ENCODE measurements around the gene C9orf72. TPM values are rescaled to one million over a fixed set of nuclear protein-coding genes. Genes with fewer than 3 reads are reported as not detected.

Gene C9orf72
- total and polyA plus RNA-seq, 11 donors: 7.2 to 27.2 (median 13.8) TPM

DNA sequence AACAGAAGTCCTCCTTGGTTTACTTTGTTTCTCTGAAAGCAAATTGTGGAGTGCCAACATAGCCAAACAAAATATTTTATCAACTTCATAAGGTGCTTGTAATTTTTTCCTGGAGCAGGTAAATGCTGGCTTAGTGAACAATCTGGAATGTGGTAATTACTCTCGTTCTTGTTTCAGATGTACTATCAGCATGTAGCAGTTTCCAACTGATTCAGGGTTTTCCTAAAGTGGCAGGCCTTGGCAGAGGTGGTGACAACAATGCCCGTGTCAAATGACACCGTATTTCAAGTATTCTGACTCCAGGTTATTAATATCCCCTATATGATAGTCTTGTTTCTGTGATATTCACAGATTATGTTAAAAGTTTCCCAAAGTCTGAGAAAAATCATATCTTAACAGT is 1.2 kb downstream of the C9orf72 start:
- peak overlapping the region; percentile 76 to 100 (median 95) for H3K27ac ChIP-seq
- ATAC-seq: no peak
- H3K4me1 ChIP-seq: peaks cover 0 to 61% (median 16%) of the 10 kb centered on the region in 12 donors
- H3K36me3 ChIP-seq: peaks cover 0 to 3% (median 0%) of the 10 kb centered on the region in 9 donors
- intact Hi-C loops (cut with DNase I): no loop called here
- H3K4me3 ChIP-seq: peak overlapping the region in 11 of 12 donors; percentile 54 to 92 (median 89)
- 36 to 57% (median 48%) methylated on average over 3 of the region's 3 CpGs for WGBS, 4 donors
- no peak for DNase-seq
- TF ChIP-seq, protein P1, sequence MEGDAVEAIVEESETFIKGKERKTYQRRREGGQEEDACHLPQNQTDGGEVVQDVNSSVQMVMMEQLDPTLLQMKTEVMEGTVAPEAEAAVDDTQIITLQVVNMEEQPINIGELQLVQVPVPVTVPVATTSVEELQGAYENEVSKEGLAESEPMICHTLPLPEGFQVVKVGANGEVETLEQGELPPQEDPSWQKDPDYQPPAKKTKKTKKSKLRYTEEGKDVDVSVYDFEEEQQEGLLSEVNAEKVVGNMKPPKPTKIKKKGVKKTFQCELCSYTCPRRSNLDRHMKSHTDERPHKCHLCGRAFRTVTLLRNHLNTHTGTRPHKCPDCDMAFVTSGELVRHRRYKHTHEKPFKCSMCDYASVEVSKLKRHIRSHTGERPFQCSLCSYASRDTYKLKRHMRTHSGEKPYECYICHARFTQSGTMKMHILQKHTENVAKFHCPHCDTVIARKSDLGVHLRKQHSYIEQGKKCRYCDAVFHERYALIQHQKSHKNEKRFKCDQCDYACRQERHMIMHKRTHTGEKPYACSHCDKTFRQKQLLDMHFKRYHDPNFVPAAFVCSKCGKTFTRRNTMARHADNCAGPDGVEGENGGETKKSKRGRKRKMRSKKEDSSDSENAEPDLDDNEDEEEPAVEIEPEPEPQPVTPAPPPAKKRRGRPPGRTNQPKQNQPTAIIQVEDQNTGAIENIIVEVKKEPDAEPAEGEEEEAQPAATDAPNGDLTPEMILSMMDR (IDR thresholded peaks at IDR 0.05): no peak
- no peak for TF ChIP-seq POLR2A (IDR thresholded peaks at IDR 0.05)
- no peaks in the 10 kb centered on the region for H3K27me3 ChIP-seq
- H3K9me3 ChIP-seq: no peaks in the 10 kb centered on the region

DNA sequence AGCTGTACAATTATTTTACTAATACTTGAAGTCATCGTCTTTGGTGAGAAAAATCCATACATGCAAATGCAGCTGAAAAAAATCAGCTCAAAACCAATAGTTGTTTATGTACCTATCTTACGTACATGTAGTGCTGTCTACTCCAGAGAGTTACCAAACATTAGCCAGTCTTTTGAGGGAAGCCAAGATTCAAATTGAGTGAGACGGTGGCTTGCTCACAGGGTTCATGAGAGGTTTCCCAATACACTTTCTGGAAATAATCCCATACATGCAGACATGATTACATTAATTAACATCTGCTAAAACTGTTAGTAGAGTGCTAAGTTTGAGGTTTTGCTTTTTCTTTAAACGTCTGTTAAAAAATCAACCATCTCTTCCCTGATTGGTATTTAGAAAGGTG is 2.3 kb downstream of the C9orf72 start:
- H3K9me3 ChIP-seq: no peaks in the 10 kb centered on the region
- intact Hi-C loops (cut with DNase I): no loop called here

DNA sequence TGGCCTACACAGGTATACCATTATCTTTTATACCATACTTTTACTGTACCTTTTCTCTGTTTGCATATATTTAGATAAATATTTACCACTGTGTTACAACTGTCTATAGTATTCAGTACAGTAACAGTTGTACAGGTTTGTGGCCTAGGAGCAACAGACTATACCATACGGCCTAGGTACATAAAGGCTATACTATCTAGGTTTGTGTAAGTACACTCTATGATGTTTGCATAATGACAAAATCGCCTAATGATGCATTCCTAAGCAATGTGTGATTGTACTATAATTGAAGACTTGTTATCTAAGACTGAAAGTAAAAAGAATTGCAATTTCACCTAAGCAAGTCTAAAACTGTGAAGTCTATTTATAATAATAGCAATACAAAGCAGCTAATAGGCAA is 3.9 kb downstream of the C9orf72 start:
- TF ChIP-seq POLR2A (IDR thresholded peaks at IDR 0.05): no peak
- TF ChIP-seq, protein P1 (IDR thresholded peaks at IDR 0.05): no peak
- Histone ChIP-seq H3K27me3 (no peaks in the 10 kb centered on the region), H3K27ac (peak overlapping the region in 4 of 12 donors; percentile 2 to 100 (median 28)), H3K4me1 (peaks cover 0 to 80% (median 15%) of the 10 kb centered on the region in 12 donors), H3K4me3 (no peak overlapping the region), H3K36me3 (peaks cover 0 to 29% (median 19%) of the 10 kb centered on the region in 9 donors), H3K9me3 (no peaks in the 10 kb centered on the region)
- intact Hi-C loops (cut with DNase I): no loop called here
- DNase-seq (no peak), ATAC-seq (no peak)
- 36 to 72% (median 63%) methylated on average over 2 of the region's 2 CpGs for WGBS, 4 donors

More for the DNA sequence above, 2.3 kb downstream of the C9orf72 start:
- peak overlapping the region in 1 of 12 donors; percentile 86 for H3K4me3 ChIP-seq
- 75 to 83% (median 78%) methylated on average over 4 of the region's 4 CpGs for WGBS, 4 donors
- H3K4me1 ChIP-seq: peaks cover 0 to 72% (median 16%) of the 10 kb centered on the region in 12 donors
- TF ChIP-seq POLR2A (IDR thresholded peaks at IDR 0.05): no peak
- TF ChIP-seq, protein P1 (IDR thresholded peaks at IDR 0.05): no peak
- peaks cover 0 to 13% (median 9%) of the 10 kb centered on the region in 9 donors for H3K36me3 ChIP-seq
- no peaks in the 10 kb centered on the region for H3K27me3 ChIP-seq
- DNase-seq (no peak), ATAC-seq (no peak)
- peak overlapping the region in 7 of 12 donors; percentile 26 to 100 (median 96) for H3K27ac ChIP-seq

DNA sequence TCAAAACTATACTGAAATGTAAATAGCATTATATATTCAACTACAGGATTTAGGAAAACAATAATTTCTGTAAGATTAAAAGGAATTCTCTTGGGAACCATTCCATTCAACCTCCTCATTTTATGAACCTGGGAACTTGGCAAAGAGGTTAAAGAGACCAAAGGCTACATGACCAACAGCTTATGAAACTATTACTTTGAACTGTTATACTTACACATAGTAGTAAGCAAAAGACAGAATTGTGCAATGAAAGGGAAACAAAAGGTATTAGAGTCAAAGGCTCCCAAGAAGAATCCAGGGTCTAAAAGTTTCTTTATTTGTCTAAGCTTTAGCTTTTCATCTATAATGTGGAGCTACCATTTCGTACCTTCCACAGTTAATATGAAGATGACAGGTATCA is 7.2 kb downstream of the C9orf72 start:
- Histone ChIP-seq H3K27ac (peak overlapping the region in 1 of 12 donors; percentile 87), H3K27me3 (no peaks in the 10 kb centered on the region), H3K4me1 (peaks cover 0 to 61% (median 1%) of the 10 kb centered on the region in 12 donors), H3K36me3 (peaks cover 0 to 54% (median 36%) of the 10 kb centered on the region in 9 donors), H3K4me3 (no peak overlapping the region), H3K9me3 (no peaks in the 10 kb centered on the region)
- TF ChIP-seq, protein P1 (IDR thresholded peaks at IDR 0.05): no peak
- no peak for TF ChIP-seq POLR2A (IDR thresholded peaks at IDR 0.05)
- 96 to 100% (median 98%) methylated on average over 1 of the region's 1 CpG for WGBS, 4 donors
- intact Hi-C loops (cut with DNase I): no loop called here
- DNase-seq: no peak
- no peak for ATAC-seq
